Activated naive CD8-positive, alpha-beta T cell treated with anti-CD3 and anti-CD28 coated beads for 36 hours (primary cell): ENCODE measurements around the gene MAST4. TPM values are rescaled to one million over a fixed set of nuclear protein-coding genes. Genes with fewer than 3 reads are reported as not detected.

Experiments
- DNase-seq: peaks from one replicate; pipeline ENCODE4 v3.0.0; 2021
- H3K27ac Mint-ChIP-seq: one replicate; pipeline ENCODE4 v1.8.0; 2022; ENCODE audit warnings: mild to moderate bottlenecking, moderate library complexity, mixed read lengths
- H3K27me3 Mint-ChIP-seq: one replicate; pipeline ENCODE4 v1.8.0; 2022; ENCODE audit warnings: mild to moderate bottlenecking, mixed read lengths
- H3K36me3 Mint-ChIP-seq: one replicate; pipeline ENCODE4 v1.8.0; 2021; ENCODE audit warnings: mild to moderate bottlenecking, mixed read lengths
- H3K4me1 Mint-ChIP-seq: one replicate; pipeline ENCODE4 v1.8.0; 2021; ENCODE audit warnings: mixed read lengths
- H3K4me3 Mint-ChIP-seq: one replicate; pipeline ENCODE4 v1.8.0; 2022; ENCODE audit warnings: mild to moderate bottlenecking, moderate library complexity, mixed read lengths
- H3K9me3 Mint-ChIP-seq: one replicate; pipeline ENCODE4 v1.8.0; 2022; ENCODE audit warnings: mixed read lengths
- total RNA-seq, 2 experiments: library from RNA; stranded (reverse); gene quantifications; one replicate each; pipeline ENCODE4 v1.2.3, GENCODE V29; 2021

The MAST4 gene
- total RNA-seq, 2 experiments from 2014 or later, result 8.9 to 9.8 TPM

DNA sequence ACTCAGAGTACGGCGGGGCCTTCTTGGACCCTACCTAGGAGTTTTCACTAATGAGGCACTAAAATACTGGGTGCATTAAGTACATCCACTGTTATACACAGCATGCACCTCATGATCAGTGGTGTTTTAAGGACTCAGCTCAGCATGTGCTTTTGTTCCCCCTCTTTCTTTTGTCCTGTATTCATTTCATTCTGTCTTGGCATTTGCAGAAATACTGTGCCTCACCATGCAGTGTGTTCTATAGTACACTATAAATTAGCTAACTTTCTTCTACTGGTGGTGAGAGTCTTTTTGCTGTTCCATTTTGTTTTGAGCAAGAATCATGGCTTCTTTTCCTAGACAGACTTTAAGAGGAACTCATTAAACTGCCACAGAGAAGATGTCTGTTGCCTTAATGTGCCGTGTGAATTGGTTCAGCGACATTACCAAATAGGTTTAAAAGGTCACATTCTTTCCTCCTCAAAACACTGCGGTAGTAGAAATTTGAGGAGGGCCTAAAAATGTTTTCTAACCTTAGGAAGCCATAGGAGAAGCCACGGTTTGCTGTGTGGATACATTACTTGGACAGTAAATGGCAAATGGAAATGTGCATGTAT, 276.6 kb downstream of the MAST4 start:
- H3K4me1 Mint-ChIP-seq, result peaks cover 2% of the 10 kb centered on the region
- no peak for DNase-seq
- no peaks in the 10 kb centered on the region for H3K36me3 Mint-ChIP-seq
- no peaks in the 10 kb centered on the region for H3K27me3 Mint-ChIP-seq
- no peak overlapping the region for H3K4me3 Mint-ChIP-seq
- H3K27ac Mint-ChIP-seq, result no peak overlapping the region
- H3K9me3 Mint-ChIP-seq, result no peaks in the 10 kb centered on the region

DNA sequence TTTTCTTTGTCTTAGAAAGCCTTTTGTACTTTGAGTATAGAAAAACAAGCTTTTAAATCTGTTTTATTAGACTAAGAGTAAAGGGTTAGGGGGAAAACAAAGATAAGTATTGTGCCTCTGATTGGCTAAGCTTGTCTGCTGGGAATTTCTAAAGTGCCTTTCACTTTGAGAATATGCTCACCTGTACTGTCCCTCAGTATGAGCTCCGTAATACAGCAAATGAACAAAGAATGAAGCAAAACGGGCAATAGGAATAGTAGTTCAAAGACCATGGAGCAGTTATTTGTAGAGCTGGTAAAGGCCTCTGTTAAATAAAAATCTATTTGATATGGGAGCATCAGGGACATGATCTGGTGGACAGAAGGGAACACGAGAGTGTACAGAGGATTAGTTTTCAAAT, 277.8 kb downstream of the MAST4 start:
- Mint-ChIP-seq H3K9me3 (no peaks in the 10 kb centered on the region), H3K4me1 (peaks cover 3% of the 10 kb centered on the region), H3K27me3 (no peaks in the 10 kb centered on the region), H3K36me3 (no peaks in the 10 kb centered on the region), H3K4me3 (no peak overlapping the region), H3K27ac (no peak overlapping the region)
- DNase-seq, result no peak

DNA sequence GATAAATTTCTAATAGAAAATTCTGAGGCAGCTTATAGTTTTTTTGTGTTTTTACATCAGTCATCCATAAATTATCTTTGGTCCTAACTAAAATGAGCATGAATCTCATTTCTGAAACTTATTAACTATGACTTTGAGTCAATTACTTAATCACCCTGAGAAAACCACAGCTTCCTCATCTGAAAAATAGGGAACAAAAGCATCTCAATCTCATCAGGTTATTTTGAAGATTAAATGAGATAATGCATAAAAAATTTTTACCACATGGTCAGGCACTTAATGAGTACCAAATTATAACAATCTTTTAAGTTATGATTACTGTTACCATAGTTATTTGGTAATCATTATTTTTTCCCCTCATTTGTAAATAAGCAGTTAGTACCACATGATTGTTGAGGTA, 279.1 kb downstream of the MAST4 start:
- Mint-ChIP-seq H3K36me3 (no peaks in the 10 kb centered on the region), H3K4me1 (peaks cover 3% of the 10 kb centered on the region), H3K27ac (no peak overlapping the region)

DNA sequence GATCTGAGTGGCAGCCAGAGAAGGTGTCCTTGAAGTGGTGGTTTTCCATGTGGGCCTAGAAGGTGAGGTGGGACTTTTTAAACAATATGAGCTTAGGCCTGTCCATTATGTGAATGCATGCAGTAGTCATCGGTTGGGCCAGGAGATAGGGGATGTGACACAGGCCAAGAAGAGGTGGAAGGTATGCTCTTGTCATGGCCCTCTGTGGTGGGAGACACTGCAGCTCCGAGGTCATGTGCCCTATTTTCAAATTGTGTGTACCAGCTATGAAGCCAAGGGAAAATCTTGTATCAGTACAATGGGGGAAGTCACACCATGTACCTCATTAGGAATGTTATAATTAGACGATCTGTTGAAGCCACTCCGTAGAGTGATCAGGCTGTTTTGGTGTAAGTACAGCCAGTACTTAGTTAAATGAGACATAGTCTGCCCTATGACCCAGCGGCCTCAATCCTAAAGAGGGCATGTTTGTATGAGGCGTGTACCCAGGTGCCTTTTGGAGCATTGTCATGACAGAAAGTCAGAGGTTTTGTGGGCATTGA, 280.1 kb downstream of the MAST4 start:
- peaks cover 3% of the 10 kb centered on the region for H3K4me1 Mint-ChIP-seq
- no peaks in the 10 kb centered on the region for H3K36me3 Mint-ChIP-seq
- no peak overlapping the region for H3K4me3 Mint-ChIP-seq
- H3K27me3 Mint-ChIP-seq, result peaks cover 3% of the 10 kb centered on the region
- DNase-seq, result no peak
- H3K9me3 Mint-ChIP-seq, result no peaks in the 10 kb centered on the region
- H3K27ac Mint-ChIP-seq, result no peak overlapping the region

More for the DNA sequence above, 279.1 kb downstream of the MAST4 start:
- DNase-seq, result no peak
- H3K27me3 Mint-ChIP-seq, result peaks cover 3% of the 10 kb centered on the region
- H3K9me3 Mint-ChIP-seq, result no peaks in the 10 kb centered on the region
- no peak overlapping the region for H3K4me3 Mint-ChIP-seq

DNA sequence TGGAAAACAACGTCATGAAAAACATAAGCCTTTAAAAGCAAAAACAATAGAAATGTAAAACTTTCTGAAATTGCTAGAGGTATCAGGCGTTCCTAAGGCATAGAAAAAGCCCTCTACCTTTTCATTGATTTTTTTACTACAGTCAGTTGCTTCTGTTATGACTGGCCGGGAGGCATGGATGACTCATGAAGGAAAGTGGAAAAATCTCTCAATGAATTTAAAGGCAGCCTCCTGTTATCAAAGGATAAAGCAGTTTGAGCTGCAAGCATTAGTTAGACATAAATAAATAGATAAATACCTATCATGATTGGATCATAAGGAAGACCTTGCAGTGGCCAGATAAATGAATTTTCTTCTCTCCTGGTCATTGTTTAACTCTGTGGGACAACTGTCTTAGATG, 281.6 kb downstream of the MAST4 start:
- no peak overlapping the region for H3K4me3 Mint-ChIP-seq
- no peaks in the 10 kb centered on the region for H3K9me3 Mint-ChIP-seq
- peaks cover 3% of the 10 kb centered on the region for H3K27me3 Mint-ChIP-seq
- DNase-seq, result no peak
- no peak overlapping the region for H3K27ac Mint-ChIP-seq
- no peaks in the 10 kb centered on the region for H3K36me3 Mint-ChIP-seq
- peaks cover 3% of the 10 kb centered on the region for H3K4me1 Mint-ChIP-seq

DNA sequence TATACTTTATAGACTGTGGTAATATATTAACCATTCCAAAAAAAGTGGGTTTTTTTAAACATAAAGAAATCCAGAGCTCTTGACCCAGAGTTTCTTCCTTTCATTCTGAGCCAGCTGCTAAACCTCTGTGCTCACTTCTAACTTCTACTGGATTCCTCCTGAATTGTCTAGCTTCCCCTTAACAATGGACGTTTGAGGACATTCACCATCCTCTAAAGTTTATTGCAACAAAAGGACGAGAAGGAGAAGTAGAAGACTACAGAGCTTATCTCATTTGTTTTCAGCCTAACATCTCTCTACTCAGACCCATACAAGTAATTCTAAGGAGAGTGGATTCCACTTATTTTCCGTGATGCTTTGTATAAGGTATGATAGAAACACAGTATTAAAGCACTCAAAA, 284.2 kb downstream of the MAST4 start:
- Mint-ChIP-seq H3K9me3 (no peaks in the 10 kb centered on the region), H3K27ac (no peak overlapping the region), H3K36me3 (no peaks in the 10 kb centered on the region), H3K4me1 (peaks cover 1% of the 10 kb centered on the region), H3K4me3 (no peak overlapping the region), H3K27me3 (peaks cover 3% of the 10 kb centered on the region)
- no peak for DNase-seq

DNA sequence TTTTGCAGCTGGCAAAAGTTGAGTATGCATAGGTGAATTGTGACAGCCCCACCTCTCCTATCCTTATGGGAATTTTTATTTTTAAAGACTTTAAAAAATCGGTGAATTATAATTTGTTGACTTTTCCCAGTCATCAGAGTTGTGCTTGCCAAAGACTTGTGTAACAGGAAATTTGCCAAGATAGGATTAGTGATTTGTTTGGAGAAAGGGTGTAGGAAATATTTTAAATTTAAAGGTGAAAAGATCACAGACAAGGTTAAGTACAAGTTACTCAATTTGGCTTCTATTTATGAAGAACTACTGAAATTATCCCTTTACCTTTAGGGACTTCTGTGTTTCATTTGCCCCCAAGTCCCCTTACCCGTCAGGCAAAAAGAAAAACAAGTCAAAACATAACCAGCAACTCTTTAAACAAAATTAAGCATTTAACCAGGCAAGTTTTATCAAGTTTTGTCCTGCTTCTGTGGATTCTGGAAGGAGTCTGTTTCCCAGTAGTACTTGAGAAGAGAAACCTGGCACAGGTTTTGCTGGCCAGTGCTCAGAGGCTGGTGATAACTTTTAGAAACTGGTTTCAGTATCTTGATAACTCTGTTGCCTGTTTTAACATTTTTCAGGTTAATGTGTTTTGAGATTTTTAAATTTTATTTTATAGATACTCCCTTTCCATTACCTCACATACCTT, 285.4 kb downstream of the MAST4 start:
- DNase-seq, result no peak
- no peaks in the 10 kb centered on the region for H3K9me3 Mint-ChIP-seq
- no peak overlapping the region for H3K4me3 Mint-ChIP-seq
- H3K4me1 Mint-ChIP-seq, result peaks cover 1% of the 10 kb centered on the region
- no peak overlapping the region for H3K27ac Mint-ChIP-seq
- no peaks in the 10 kb centered on the region for H3K36me3 Mint-ChIP-seq
- H3K27me3 Mint-ChIP-seq, result peaks cover 3% of the 10 kb centered on the region

DNA sequence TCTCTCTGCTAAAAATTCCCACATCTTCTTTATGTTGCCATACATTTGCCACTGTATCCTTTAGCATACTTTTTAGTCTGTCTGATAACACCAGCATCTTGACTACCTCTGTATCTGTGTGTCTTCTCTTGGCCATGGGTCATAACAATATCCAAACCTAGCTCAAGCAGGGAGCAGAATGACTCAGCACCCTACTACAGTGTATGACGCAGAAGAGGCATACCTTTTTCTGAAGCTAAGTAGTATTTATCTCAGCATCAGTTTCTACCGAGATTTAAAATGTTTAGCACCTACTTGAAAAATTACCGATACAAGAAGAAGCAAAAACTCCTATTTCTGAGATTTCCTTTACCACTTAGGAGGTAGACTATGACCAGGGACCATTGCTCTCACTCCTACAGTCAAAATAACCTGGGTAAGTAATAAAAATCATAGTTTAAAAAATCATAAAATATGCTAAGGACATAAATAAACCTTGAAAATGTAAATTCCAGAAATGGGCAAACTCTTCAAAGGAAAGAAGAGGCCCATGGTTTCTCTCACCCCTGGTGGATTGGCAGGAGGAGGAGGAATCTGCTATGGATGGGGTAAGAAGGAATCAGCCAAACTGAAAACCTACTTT, 286.5 kb downstream of the MAST4 start:
- Mint-ChIP-seq H3K27me3 (peaks cover 3% of the 10 kb centered on the region), H3K4me3 (no peak overlapping the region), H3K36me3 (no peaks in the 10 kb centered on the region), H3K9me3 (no peaks in the 10 kb centered on the region), H3K27ac (no peak overlapping the region), H3K4me1 (peaks cover 1% of the 10 kb centered on the region)
- DNase-seq, result no peak

DNA sequence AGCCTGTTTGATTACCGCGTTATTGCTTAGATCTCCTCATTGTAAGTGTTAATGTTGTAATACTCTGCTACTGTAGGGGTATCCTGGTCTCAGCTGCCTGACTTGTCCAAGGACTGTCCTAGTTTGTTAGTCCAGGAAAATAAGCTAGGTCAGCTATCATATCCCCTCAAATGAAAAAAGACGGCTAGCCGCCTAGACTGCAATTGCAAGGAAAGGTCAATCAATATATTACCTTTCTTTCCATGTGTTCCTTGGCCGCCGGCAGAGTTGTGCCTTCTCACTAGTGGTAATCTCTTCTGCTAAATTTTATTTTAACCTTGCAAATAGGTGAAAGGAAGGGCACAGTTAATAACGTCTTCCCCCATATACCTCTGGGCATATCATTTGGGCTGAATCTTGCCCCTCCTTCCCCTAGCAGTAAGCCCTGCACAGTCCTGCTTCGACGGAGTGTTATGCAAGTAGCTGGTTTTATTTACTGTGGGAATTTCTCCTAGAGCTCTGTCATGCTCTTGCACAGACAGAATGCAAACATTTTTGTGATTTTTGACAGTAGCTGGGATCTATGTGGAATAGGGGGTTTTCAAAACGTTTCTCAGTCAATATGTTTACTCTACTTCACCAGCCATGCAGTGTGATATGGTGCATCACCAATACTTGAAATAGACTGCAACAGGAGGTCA, 288.5 kb downstream of the MAST4 start:
- peaks cover 4% of the 10 kb centered on the region for H3K4me1 Mint-ChIP-seq
- H3K4me3 Mint-ChIP-seq, result no peak overlapping the region
- H3K27me3 Mint-ChIP-seq, result peaks cover 3% of the 10 kb centered on the region
- no peaks in the 10 kb centered on the region for H3K9me3 Mint-ChIP-seq
- DNase-seq, result no peak
- no peak overlapping the region for H3K27ac Mint-ChIP-seq
- no peaks in the 10 kb centered on the region for H3K36me3 Mint-ChIP-seq

DNA sequence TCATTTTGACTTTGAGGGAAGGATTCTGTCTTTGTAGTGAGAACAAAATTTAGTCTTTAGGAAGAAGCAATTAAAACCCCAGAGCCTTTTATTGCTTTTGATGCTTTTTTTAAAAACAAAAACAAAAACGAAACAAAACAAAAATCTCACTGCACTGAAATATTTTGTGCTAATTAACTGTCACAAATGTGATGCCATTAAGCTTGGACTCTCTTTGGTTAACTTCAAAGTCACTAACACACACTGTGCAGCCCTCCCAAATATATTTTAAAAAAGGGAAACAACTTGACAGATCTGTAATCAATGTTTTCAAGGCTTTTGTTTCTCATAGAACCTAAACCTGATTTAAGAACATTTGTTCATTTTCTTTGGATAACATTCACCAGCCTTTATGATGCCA, 290.7 kb downstream of the MAST4 start:
- Mint-ChIP-seq H3K4me1 (peaks cover 4% of the 10 kb centered on the region), H3K9me3 (no peaks in the 10 kb centered on the region), H3K27ac (no peak overlapping the region), H3K36me3 (no peaks in the 10 kb centered on the region), H3K4me3 (no peak overlapping the region), H3K27me3 (peaks cover 7% of the 10 kb centered on the region)
- no peak for DNase-seq

DNA sequence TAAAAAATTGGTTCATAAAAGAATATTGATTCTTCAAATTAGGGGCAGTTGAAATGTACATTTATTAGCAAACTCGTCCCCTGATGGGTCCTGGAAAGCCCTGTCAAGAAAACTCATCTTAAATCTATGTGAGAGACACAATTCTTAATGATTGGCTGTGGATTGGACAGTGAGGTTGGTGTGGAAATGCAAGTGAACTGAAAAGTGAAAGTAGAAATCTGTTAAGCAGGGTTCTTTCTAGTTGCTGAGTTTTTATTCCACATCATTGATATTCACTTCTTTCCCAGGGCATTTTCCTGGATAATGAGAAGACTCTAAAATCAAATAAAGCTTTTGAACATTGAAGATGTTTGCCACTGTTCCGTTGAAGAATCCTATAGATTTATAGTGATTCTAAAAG, 292.4 kb downstream of the MAST4 start:
- no peaks in the 10 kb centered on the region for H3K36me3 Mint-ChIP-seq
- H3K4me1 Mint-ChIP-seq, result peaks cover 4% of the 10 kb centered on the region
- no peak overlapping the region for H3K4me3 Mint-ChIP-seq
- no peak for DNase-seq
- H3K27me3 Mint-ChIP-seq, result peaks cover 7% of the 10 kb centered on the region
- H3K27ac Mint-ChIP-seq, result no peak overlapping the region
- no peaks in the 10 kb centered on the region for H3K9me3 Mint-ChIP-seq

DNA sequence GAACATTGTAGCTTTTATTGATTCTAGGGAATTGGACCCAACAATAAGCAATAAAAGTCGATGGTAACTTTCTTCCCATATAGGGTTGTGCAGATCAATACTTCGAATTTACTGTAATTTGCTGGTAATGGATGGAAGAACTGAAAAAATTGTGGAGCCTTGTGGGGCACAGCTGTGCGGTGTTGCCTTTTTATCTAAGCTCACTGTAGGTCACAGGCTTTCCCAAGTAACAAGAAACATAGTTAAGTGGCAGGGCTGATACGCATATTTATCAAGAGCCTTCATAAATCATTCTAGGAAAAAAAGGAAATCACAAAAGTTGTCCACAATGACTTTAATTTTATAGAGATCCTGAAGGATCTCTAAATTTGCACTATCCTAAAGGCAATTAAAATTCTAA, 292.9 kb downstream of the MAST4 start:
- no peak overlapping the region for H3K27ac Mint-ChIP-seq

DNA sequence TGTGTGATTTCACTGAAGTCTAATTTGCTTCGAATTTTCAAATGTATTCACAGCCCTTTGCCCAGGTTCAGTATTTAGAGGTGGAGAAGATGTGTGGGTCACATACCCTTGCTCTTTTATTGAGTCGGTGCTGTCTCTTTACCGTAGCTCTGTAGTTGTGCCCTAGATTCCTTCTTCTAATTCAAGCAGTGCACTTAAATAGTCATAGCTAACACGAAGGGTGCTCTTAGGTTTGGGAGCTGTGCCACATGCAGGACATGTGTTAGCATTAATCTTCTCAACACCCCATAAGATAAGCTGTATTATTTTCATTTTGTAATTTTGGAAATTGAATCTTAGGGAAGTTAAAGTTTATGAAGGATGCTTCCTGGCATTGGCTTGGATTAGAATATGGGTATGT, 293.3 kb downstream of the MAST4 start:
- H3K27ac Mint-ChIP-seq, result no peak overlapping the region
- H3K36me3 Mint-ChIP-seq, result no peaks in the 10 kb centered on the region
- no peak overlapping the region for H3K4me3 Mint-ChIP-seq
- no peaks in the 10 kb centered on the region for H3K9me3 Mint-ChIP-seq
- peaks cover 4% of the 10 kb centered on the region for H3K4me1 Mint-ChIP-seq
- DNase-seq, result no peak
- peaks cover 10% of the 10 kb centered on the region for H3K27me3 Mint-ChIP-seq

More for the DNA sequence above, 292.9 kb downstream of the MAST4 start:
- H3K27me3 Mint-ChIP-seq, result peaks cover 10% of the 10 kb centered on the region
- no peak for DNase-seq
- no peaks in the 10 kb centered on the region for H3K36me3 Mint-ChIP-seq
- peaks cover 4% of the 10 kb centered on the region for H3K4me1 Mint-ChIP-seq
- H3K9me3 Mint-ChIP-seq, result no peaks in the 10 kb centered on the region
- no peak overlapping the region for H3K4me3 Mint-ChIP-seq

DNA sequence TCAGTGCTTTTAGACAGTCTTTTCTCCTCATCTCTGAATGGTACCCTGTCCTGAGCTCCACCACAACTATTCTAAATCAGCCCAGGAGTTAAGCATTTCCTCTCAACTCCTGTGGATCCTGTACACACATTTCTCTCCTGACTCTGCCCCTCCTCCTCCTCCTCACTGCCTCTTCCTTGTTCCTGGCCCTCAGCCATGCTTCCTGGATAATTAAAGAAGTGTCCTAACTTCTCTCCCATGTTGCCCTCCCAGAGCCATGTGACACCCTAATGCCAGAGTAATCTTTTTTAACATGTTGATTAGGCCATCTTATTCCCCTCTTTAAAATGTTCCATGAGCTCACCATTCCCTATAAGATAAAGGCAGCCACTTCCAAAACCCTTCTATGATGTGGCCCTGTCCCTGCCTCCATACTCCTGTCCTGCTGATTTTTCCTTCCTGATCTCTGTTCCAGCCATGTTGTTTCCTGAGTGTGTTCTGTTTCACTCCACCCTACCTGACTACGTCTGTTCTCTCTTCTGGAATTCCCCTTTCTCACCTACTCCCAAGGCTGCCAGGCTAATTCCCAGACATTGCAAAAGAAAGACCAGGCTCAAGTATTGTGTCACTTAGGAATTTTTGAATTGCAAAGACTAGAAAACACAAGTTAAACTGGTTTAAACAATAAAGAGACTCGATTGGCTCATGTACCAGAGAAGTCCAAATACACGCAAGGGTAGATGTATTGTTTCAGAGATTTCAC, 295.2 kb downstream of the MAST4 start:
- Mint-ChIP-seq H3K27ac (no peak overlapping the region), H3K9me3 (no peaks in the 10 kb centered on the region), H3K27me3 (peaks cover 16% of the 10 kb centered on the region), H3K36me3 (no peaks in the 10 kb centered on the region), H3K4me1 (peaks cover 4% of the 10 kb centered on the region), H3K4me3 (no peak overlapping the region)
- DNase-seq, result no peak

DNA sequence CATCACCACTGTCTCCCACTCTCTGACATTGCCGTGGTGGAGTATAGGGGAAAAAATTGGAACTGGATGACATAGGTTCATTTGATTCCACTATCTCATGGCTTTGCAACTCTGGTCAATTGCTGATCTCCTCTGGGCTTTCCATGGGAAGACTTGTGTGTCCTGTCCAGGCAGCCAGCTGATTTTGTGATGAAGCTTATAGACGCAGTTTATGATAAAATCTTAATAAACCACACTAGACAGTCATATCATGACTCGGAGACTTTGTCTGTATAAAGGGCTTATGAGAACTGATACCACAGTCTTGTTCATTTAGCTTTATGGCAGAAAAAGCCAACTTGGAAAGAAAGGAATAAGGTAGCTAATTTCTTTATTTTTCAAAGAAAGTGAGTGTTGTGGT, 296.5 kb downstream of the MAST4 start:
- no peak for DNase-seq
- H3K4me1 Mint-ChIP-seq, result peaks cover 4% of the 10 kb centered on the region
- H3K27ac Mint-ChIP-seq, result no peak overlapping the region

More for the DNA sequence above, 296.5 kb downstream of the MAST4 start:
- no peaks in the 10 kb centered on the region for H3K36me3 Mint-ChIP-seq
- H3K4me3 Mint-ChIP-seq, result no peak overlapping the region
- H3K27me3 Mint-ChIP-seq, result peaks cover 16% of the 10 kb centered on the region
- H3K9me3 Mint-ChIP-seq, result no peaks in the 10 kb centered on the region
